OCI-LY3 (cell line): Measurements from ENCODE around the gene ZSWIM6.

Experiments
- H2AFZ ChIP-seq: fragments of 200-600, 300-600 bp; shearing (Covaris generic); 2 replicates; pipeline ENCODE4 v1.6.0; 2014; ENCODE audit warnings: antibody characterized with exemption, low read depth, low read length
- H3K27ac ChIP-seq: fragments of 200-600, 300-600 bp; sonication (generic); 2 replicates; pipeline ENCODE4 v1.5.1; 2014; ENCODE audit warnings: mild to moderate bottlenecking, low read length, moderate library complexity, mixed read lengths
- H3K27me3 ChIP-seq: fragments of 200-600, 300-600 bp; sonication (generic); 2 replicates; pipeline ENCODE4 v1.6.1; 2014; ENCODE audit warnings: low read depth, low read length, mixed read lengths
- H3K36me3 ChIP-seq: fragments of 200-600, 300-600 bp; sonication (generic); replicated peaks from 2 replicates; pipeline ENCODE3; 2014; ENCODE audit warnings: low read depth, low read length, mixed read lengths
- H3K4me1 ChIP-seq: fragments of 300-600, 200-600 bp; sonication (generic); 2 replicates; pipeline ENCODE4 v1.6.1; 2014; ENCODE audit warnings: low read length, mixed read lengths
- H3K4me2 ChIP-seq: fragments of 200-600, 300-600 bp; sonication (generic); 2 replicates; pipeline ENCODE4 v1.6.1; 2014; ENCODE audit warnings: low read length, mixed read lengths
- H3K4me3 ChIP-seq: fragments of 300-600, 200-600 bp; sonication (generic); 2 replicates; pipeline ENCODE4 v1.5.1; 2014; ENCODE audit warnings: antibody characterized with exemption, mild to moderate bottlenecking, low read length, moderate library complexity
- H3K79me2 ChIP-seq: fragments of 300-600, 200-600 bp; shearing (Covaris generic); 2 replicates; pipeline ENCODE4 v1.6.1; 2014; ENCODE audit warnings: mild to moderate bottlenecking, low read length, mixed read lengths
- H3K9ac ChIP-seq: fragments of 300-600, 200-600 bp; shearing (Covaris generic); 2 replicates; pipeline ENCODE4 v1.6.0; 2014; ENCODE audit warnings: mild to moderate bottlenecking, low read length, moderate library complexity
- H3K9me3 ChIP-seq: fragments of 200-600, 300-600 bp; shearing (Covaris generic); 2 replicates; pipeline ENCODE4 v1.6.1; 2014; ENCODE audit warnings: low read length, mixed read lengths; ENCODE audit not compliant: insufficient read depth
- H4K20me1 ChIP-seq: fragments of 200-600, 300-600 bp; sonication (generic); 2 replicates; pipeline ENCODE4 v1.6.1; 2016; ENCODE audit warnings: low read length, mixed read lengths; ENCODE audit not compliant: insufficient read depth
- EZH2phosphoT487 ChIP-seq: fragments of 200-600 bp; shearing (Covaris generic); IDR thresholded peaks from 2 replicates; pipeline ENCODE4 v1.6.1; 2018; ENCODE audit warnings: antibody characterized with exemption, mixed run types, low read depth
- TF ChIP-seq, protein P1 (sequence below): fragments of 200-600, 300-600 bp; sonication (generic); IDR thresholded peaks from 2 replicates; pipeline ENCODE4 v1.5.1; 2014; ENCODE audit warnings: antibody characterized with exemption, low read length, low read depth

ZSWIM6 gene

DNA sequence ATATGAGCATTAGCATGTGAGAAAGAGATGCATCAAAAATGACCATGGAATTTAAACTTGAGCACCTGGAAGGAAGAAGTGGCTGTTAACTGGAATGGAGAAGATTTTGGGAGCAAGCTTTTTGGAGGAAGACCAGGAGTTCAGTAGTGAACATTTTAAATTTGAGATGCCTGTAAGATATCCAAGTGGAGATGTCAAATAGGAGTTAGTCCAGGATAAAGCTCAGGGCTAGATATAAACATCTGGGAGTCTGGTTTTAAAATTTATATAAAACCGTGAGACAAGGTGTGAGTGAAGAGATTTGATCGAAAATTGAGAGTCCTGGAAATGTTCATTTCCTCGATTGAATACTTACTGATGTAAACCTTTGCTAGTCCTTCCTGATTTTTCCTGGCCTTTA is 217.5 kb downstream of the ZSWIM6 start:
- Histone ChIP-seq H3K9me3 (no peaks in the 10 kb centered on the region), H3K4me2 (no peak overlapping the region), H3K27ac (no peak overlapping the region), H3K4me1 (no peaks in the 10 kb centered on the region), H3K4me3 (no peak overlapping the region), H3K9ac (no peak overlapping the region), H3K36me3 (no peaks in the 10 kb centered on the region), H2AFZ (no peak overlapping the region), H3K27me3 (no peaks in the 10 kb centered on the region), H4K20me1 (no peaks in the 10 kb centered on the region), H3K79me2 (no peaks in the 10 kb centered on the region)
- TF ChIP-seq EZH2phosphoT487: no peak
- TF ChIP-seq, protein P1, sequence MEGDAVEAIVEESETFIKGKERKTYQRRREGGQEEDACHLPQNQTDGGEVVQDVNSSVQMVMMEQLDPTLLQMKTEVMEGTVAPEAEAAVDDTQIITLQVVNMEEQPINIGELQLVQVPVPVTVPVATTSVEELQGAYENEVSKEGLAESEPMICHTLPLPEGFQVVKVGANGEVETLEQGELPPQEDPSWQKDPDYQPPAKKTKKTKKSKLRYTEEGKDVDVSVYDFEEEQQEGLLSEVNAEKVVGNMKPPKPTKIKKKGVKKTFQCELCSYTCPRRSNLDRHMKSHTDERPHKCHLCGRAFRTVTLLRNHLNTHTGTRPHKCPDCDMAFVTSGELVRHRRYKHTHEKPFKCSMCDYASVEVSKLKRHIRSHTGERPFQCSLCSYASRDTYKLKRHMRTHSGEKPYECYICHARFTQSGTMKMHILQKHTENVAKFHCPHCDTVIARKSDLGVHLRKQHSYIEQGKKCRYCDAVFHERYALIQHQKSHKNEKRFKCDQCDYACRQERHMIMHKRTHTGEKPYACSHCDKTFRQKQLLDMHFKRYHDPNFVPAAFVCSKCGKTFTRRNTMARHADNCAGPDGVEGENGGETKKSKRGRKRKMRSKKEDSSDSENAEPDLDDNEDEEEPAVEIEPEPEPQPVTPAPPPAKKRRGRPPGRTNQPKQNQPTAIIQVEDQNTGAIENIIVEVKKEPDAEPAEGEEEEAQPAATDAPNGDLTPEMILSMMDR: no peak

DNA sequence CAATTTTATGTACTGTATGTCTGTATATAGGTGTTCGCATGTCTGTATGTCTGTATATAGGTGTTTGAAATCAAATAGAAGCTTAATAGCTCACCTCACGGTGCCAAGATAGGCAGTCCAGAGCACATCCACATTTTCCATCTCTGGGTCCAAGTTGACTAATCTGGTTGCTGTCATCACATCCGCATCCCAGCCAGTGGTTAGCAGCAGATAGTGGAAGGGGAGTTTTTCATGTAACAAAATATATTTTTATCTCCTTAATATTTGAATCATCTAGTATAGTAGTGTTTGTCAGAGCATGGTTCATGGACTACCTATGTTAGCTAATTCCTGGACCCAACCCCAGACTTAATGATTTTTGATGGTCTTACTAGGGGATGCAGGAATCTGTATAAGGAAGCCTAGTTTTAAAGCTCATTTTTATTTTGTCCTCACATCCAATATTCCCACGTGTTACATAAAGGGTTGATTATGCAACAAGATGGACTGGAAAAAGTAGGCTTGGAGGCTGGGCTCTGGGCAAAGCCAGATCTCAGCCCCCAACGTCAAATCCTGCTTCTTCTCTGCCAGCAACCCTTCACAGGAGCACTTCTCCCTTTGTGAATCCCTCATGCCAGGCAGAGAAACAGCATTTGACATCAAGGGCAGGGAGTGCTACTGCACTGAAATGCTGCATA is 219.7 kb downstream of the ZSWIM6 start:
- H3K36me3 ChIP-seq: no peaks in the 10 kb centered on the region
- H3K9ac ChIP-seq: no peak overlapping the region
- no peaks in the 10 kb centered on the region for H3K79me2 ChIP-seq
- no peaks in the 10 kb centered on the region for H4K20me1 ChIP-seq
- no peak overlapping the region for H3K4me2 ChIP-seq
- no peak overlapping the region for H3K27ac ChIP-seq
- no peaks in the 10 kb centered on the region for H3K9me3 ChIP-seq
- H3K4me3 ChIP-seq: no peak overlapping the region
- TF ChIP-seq, protein P1: no peak
- no peak for TF ChIP-seq EZH2phosphoT487
- H3K27me3 ChIP-seq: no peaks in the 10 kb centered on the region
- no peak overlapping the region for H2AFZ ChIP-seq
- no peaks in the 10 kb centered on the region for H3K4me1 ChIP-seq

DNA sequence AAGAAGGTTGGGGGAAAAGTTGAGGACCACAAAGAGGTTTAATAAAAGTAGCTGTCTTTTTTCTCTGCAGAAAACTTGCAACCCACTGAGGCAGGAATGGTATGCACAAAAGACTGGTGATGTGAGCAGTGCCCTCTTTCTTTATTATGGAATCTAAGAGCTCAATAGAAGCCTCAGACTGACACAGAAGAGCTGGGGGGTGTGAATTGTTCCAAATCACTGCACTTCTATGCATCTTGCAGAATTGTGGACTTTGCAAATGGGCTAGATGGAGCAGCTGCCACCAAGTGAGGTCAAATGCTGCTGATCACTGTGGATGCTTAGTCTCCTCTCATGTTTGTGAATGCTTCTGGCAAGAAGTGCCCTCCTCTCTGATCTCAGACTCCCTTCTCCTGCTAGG is 227.1 kb downstream of the ZSWIM6 start:
- H3K27me3 ChIP-seq: no peaks in the 10 kb centered on the region
- no peak for TF ChIP-seq EZH2phosphoT487
- TF ChIP-seq, protein P1: no peak
- H2AFZ ChIP-seq: no peak overlapping the region
- H3K27ac ChIP-seq: no peak overlapping the region
- H3K9me3 ChIP-seq: no peaks in the 10 kb centered on the region
- no peak overlapping the region for H3K4me3 ChIP-seq
- H3K36me3 ChIP-seq: no peaks in the 10 kb centered on the region
- H3K9ac ChIP-seq: no peak overlapping the region
- H4K20me1 ChIP-seq: no peaks in the 10 kb centered on the region
- H3K4me1 ChIP-seq: no peaks in the 10 kb centered on the region
- no peaks in the 10 kb centered on the region for H3K79me2 ChIP-seq
- H3K4me2 ChIP-seq: no peak overlapping the region

DNA sequence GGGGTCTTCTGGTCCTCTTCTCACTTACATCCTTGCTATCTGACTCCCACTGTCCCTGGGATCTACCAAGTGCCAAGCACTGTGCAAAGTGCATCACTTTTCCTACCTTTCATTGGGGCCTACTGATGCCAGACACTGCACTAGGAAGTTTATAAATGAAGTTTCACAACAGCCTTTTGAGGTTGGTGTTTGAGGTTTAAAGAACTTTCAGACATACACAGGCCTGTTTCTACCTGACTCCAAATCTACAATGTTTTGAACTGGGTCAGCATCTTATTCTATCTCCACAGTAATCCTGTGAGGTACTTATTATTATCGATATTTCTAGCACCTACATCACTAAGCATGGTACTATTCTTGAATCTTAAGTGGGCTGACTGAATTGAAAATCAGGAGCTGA is 227.7 kb downstream of the ZSWIM6 start:
- Histone ChIP-seq H3K4me3 (no peak overlapping the region), H3K4me2 (no peak overlapping the region), H3K27ac (no peak overlapping the region), H3K9me3 (no peaks in the 10 kb centered on the region), H2AFZ (no peak overlapping the region), H3K27me3 (no peaks in the 10 kb centered on the region), H4K20me1 (no peaks in the 10 kb centered on the region), H3K79me2 (no peaks in the 10 kb centered on the region), H3K9ac (no peak overlapping the region), H3K36me3 (no peaks in the 10 kb centered on the region), H3K4me1 (no peaks in the 10 kb centered on the region)
- no peak for TF ChIP-seq EZH2phosphoT487
- TF ChIP-seq, protein P1: no peak
